NCI-H187 treated with DMSO at 0.1 percent for 48 hours (cell line): ENCODE measurements around the gene GATD1.

Experiments
- DNase-seq: peaks from one replicate; lab custom pipeline; 2025; lab: John Stamatoyannopoulos, UW

GATD1 gene

DNA sequence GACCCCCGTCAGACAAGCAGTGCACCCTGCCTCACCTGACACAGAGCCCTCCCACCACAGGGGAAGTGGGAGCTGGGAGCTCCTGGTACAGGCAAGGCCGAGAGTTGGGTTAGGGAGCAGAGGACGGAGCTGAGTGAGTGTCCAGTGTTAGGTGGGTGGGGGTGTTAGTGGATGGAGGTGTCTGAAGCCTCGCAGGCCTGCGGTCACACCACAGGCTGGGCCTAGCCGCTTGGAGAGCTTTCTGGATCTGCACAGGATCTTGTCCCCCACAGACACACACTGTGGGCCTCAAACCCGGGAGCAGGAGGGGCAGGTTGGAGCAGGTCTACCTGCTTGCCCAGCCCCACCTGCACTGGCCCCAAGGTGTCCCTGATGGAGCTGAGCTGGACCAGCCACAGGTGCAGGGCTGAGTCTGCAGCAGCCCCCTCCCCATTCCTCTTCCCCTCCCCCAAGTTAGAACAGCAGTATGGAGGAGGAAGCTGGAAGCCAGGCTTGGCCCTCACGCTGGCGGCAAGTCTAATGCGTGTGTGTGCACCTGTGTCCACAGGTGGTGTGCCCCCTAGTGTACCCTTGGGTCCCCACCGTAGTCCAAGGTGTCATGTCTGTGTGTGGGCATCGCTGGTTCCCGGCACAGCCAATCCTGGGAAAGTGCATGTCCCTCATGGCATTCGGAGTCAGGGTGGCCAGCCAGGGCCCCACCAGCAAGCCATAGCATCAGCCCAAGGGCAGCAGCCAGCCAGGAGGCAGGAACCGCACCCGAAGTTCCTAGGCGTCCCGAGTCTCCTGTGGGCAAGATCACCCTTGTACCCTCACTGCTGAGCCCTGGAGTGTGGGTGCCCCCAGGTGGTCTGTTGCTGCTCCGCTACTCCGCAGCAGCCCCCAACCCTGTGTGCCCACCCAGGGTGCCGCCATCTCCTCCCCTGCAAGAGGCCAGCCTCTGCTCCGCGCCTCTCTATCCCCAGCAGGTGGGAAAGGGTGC is 2.0 kb upstream of the GATD1 start:
- DNase-seq, result no peak

DNA sequence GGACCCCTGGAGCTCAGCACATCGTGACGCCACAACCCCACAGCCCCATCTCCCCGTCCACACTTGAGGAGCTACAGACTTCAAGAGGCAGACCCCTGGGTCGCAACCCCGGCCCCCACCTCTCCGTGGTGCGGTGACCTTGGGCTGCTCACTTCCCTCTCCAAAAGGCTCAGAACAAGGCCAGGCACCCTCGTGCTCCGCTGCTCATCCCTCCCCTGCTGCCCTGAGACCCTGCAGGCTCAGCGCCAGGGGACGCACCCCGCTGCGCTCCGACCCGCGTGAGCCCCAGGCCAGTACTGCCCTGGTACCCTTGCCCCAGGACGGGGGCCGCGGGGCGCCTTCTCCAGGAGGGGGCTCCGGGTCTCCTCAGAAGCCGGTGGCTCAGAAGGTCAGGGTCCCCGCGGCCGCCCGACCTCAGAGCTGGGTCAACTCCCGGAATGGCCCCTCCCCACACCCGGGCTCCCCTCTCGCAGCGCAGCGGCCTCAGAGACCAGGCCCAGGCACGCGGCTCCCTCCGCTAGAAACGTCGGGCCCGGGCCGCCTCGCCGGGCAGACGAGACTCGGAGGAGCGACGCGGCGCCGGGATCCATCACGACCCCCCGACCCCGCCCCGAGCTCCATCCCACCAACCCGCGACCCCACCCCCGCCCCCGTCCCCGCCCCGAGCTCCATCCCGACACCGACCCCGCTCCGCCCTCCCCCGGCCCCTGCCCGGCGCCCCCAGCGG is 563 bp downstream of the GATD1 start:
- DNase-seq, result no peak

DNA sequence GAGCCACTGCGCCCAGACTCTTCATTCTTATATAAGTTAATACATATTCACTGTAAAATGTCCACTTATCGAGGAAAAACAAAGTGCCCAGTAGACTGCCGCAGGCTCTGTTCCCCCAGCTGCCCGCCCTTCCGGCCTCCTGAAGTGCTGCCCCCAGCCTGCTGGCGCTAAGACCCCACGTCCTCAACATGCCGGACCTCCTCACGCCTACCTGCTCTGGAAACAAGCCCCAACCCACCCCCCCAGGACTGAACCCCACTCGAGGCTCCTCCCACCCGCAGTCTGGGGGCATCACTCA is 1.1 kb downstream of the GATD1 start:
- DNase-seq, result no peak

DNA sequence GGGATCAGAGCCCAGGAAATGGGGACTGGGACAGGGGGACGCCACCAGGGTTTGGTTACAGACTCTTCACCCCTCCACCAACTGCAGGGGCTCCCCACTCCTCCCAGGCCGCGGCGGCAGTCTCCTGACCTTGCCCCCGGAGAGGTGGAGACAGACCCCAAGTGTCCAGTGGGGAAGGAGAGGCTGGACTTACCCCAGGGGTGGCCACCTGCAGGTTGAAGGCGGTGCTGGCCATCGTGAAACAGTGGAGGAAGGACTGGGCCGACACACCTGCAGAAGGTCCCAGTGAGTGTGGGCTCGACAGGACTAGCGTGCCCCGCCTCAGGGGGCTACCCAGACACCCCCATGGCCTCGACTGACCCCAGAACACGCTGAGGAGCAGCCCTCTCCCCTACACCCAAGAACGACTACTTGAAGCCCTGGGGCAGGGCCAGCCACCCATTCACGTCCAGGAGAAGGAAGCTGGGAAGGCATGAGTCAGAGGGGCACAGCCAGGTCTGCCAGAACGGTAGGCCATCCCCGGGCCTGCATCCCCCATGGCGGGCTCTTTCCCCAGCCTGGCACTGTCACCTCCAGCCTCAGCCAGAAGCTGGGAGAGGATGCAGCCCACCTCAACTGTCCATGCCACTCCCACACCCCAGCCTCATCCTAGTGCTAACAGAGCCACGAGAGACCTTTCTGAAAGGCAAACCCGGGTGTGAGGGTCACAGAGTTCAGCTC is 2.3 kb downstream of the GATD1 start:
- no peak for DNase-seq

DNA sequence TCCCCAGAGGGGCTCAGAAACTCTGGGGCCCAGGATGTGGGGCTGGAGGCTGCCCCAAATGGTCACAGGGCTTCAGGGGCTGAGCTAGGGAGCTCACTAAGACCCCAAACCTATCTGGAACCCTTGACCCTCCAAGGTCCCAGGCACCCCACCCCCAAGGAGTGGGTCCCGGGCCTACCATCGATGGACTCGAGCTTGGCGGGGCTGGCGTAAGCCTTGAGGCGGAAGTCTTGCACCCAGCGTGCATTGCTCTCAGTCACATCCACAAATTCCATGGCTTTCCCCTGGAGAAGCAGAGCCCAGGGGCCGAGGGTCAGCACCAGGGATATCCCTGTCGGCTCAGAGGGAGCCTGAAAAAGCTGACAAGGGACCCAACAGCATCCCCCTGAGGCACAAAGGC is 3.5 kb downstream of the GATD1 start:
- DNase-seq, result no peak

DNA sequence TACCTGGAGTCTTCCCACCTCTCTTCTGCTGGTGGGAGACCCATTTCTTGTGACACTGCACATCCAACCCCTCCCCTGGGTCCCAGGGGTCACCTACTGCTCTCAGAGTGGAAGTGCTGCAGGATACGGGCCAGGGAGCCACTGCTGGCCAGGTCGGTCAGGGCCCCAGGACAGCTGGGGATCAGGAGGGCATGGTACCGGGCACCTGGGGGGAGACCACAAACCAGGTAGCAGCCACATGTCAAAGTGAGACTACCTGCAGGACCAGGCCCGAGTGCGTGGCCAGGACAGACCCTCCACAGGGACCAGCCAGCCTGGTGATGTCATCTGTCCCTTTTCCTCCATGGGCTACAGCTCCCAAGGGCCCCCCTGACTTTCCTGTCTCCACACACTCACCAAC is 3.9 kb downstream of the GATD1 start:
- DNase-seq, result no peak

DNA sequence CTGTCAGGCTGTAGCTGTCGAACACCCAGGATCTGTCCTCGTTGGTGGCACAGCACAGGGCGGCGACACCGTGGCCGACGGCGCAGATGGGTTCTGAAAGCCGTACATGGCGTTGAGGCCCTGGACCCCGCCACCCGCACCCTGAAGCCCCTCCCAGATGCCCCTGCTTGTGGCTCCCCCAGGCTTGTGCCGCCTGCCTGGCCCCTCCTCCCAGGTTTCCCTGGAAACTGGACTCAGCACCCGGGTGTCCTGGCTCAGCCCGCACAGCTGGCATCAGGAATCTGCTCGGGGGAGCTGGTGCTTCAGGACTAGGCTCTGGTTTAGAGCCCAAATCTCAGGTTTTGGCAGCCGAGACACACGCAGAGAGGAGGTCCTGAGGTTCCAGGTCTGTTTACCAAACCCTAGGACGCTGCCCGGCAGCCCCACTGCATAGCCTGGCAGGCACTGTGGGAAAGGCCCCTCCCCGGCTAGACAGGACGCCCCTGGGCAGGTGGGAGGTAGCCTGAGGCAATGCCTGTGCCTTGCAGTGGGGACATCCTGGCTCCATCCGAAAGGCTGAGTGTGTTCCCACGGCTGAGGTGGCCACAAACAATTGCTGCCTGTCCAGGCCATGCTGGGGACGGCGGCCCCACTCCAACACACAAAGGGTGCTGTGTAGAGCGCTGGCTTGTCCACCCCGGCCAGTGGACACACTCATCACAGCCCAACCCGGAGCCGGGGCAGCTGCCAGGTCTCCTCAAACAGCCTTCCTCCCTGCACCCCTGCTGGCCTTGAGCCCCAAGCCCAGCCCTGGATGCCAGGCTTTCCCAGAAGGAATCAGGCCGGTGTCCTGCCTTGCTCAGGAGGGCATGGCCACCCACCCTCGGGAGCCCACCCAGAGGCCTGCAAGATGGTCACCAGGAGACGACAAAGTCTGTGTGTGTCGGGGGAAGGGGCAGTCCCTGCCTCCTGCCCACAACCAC is 4.6 kb downstream of the GATD1 start:
- no peak for DNase-seq

DNA sequence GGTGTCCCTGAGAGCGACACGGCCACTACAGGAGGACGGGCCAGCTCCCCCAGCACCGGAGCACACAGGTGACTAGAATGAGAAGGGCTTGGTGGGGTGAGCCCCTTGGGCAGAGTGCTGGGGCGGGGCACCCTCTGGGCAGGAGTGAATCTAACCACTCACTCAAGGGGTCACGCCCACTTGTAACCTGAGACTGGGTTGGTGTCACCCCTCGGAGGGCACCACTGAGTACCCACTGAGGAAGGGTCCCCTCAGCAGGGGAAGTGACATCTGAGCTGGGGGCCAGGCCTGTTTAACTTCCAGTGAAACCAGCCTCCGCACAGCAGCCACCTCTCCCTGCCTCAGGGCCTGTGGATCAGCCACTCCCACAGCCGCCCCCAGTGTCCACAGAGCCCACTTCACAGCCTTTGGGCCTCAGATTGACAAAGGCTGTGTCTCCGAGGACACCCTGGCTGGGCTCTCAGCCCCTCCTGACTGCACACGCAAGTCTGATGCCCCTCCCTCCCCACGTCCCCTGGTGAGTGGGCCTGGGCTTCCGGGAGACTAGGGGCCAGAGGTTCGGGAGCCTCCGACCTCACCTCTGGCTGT is 5.6 kb downstream of the GATD1 start:
- DNase-seq, result no peak

DNA sequence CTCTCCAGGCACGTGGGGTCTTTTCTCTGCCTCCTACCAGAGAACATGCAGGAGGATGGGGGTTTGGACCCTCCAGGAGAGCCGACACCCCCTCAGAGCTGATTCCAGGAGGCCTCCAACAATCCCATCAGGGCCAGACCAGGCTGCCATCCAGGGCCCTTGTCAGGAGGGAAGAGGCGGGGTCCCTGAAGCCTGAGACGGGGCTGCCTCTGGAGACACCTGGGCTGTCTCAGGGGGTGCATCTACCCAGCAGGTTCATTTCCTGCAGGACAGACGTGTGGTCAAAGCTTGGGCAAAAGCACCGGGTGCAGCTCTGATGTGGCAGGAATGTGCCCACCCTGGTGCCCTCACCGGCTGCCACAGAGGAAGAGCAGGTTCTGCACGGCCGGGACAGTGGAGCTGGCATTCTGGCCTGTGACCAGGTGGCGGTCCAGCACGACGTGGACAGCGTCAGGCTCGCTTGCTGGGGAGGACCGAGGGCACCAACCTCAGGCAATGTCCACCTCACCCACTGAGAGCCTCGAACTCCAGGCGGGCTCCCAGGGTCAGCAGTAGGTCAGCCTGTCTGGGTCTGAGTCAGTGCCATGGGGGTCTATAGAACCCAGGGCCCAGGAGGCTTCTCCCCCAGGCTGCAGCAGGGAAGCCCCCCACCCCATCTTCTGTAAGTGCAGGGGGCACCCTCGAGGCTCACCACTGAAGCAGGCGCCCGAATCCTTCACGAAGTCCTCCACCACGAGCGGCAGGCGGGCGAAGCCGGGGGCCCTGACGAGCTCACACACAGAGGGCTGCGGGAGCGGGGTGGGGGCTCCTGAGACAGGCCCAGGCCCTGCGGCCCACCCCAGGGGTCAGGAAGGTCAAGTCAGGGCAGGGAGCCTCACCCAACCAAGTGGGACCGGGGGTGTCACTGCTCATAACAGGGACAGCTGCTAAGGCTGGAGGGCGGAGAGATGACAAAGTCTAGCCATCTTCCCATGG is 6.4 kb downstream of the GATD1 start:
- no peak for DNase-seq

DNA sequence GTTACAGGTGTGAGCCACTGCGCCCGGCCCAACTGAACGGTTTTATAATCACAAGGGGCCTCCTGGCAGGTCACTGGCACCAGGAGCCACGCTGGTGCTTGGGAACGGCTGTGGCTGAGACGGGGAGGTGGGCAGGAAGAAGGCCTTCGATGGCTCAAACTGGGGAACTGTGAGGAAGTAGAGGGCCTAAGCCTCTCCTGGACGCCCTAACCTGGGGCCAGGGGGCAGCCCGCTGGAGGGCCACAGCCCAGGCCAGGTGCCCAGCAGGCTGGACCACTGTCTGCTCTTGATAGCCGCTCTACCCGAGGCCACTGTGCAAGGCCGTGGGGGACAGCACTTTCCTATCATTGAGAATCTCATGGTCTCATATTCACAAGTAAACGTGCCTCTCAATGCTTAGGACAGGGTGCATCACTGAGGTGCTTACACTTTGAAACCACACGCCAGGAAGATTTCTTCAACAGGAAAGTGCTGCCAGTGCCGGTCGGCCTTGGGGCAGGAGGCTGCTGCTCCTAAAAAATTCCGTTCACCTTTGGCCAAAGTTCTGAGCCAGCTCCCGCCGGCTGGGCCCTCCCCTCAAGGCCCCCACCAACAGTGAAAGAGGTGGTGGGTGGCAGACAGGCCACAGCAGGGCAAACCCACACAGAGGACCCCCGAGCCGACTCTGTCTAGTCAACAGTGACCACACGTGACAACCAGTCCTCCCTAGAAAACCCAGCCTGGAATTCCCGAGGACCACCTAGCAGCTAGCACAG is 7.2 kb downstream of the GATD1 start:
- DNase-seq, result no peak

DNA sequence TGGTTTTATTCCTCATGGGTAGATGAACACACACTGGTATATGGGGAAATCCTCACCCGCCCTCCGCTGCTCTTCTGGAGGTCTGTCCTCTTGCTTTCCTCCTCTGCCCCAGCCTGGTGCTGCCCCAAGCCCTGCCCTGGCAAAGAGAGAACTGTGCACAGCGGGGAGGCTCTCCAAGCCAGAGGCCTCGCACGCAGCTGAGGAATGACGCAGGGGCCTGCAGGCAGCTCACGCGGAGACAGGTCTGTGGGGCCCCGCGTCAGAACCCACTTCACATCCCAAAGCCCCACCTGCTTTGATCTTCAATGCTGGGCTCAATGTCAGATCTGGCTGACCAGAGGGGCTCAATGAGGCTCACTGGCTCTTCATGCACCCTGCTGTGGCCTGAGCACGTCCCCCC is 10.0 kb downstream of the GATD1 start:
- DNase-seq, result no peak

DNA sequence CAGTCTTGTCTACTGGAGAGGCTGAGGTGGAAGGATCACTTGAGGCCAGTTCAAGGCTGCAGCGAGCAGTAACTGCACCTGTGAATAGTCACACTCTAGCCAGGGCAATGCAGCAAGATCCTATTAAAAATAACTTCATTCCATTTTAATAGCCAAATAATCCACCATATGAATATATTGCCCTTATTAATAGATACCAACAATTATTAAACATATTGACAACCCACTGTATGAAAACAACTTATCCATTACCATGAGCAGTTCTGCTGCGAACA is 10.4 kb downstream of the GATD1 start:
- DNase-seq, result no peak

DNA sequence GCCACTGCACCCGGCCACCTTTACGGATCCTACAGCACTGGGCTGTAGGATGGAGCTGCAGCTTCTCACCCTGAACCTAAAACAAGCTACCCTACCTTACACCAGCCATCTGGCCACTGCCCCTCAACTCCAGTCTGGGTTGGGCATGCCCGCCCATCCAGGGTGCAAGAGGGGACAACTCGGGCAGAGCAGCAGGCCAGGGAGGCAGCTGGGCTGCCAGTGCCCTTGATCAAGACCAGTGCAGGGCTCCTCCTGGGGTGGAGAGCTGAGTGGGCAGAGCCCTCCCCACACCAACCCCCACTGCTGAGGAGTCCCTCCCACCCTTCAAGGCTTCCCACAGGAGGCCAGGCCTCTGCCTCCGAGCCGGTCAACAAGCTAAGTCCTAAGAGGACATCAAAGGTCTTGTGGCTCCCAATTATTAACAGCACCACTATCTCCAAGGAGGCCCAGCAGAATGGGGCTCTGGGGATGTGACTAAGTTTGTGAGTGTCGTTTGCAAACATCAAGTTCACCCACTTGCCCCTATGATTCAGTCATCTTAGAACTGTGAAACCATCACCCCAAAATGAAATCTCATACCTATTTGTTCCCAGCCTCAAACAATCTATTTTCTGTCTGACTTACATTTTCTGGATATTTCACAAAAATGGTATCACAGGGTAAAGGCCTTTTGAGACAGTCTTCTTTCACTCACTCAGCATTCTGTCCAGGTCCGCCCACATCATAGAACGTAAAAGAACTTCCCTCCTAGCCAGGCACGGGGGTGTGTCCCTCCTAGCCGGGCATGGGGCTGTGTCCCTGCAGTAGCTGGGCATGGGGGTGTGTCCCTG is 11.0 kb downstream of the GATD1 start:
- DNase-seq, result no peak

DNA sequence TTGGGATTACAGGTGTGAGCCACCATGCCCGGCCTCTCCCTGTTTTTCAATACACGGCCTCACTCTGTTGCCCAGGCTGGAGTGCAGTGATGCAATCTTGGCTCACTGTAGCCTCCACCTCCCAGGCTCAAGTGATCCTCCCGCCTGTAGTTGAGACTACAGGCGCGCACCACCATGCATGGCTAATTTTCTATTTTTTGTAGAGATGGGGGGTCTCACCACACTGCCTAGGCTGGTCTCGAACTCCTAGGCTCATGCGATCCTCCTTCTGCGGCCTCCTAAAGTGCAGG is 11.5 kb downstream of the GATD1 start:
- DNase-seq, result no peak

DNA sequence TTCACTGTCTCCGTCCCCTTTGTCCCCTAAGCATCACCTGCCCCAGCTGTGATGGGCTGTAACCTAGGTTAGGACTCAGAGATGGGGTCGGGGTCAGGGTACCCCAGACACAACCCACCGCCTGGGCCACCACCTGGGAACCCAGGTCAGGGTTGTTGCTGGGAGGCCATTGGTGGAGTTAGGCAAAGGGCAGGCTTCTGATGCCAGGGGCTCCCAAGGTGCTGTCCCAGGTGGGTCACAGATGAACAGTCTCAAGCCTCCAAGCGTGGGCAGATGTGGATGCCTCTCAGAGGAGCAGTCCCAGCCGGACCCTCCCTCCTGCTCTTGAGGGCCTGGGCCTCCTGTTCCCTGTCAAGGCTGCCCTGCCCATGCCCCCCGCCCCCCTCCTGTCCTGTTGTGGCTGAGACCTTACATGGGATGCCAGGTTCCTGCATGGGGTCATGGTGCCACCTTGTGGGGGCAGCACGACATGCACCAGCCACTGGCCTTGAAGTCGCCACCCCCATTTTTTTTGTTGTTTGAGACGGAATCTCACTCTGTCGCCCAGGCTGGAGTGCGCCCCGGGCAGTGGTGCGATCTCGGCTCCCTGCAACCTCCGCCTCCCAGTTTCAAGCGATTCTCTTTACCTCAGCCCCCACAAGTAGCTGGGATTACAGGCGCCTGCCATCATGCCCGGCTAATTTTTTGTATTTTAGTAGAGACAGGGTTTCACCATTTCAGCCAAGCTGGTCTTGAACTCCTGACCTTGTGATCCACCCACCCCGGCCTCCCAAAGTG is 12.1 kb downstream of the GATD1 start:
- no peak for DNase-seq

DNA sequence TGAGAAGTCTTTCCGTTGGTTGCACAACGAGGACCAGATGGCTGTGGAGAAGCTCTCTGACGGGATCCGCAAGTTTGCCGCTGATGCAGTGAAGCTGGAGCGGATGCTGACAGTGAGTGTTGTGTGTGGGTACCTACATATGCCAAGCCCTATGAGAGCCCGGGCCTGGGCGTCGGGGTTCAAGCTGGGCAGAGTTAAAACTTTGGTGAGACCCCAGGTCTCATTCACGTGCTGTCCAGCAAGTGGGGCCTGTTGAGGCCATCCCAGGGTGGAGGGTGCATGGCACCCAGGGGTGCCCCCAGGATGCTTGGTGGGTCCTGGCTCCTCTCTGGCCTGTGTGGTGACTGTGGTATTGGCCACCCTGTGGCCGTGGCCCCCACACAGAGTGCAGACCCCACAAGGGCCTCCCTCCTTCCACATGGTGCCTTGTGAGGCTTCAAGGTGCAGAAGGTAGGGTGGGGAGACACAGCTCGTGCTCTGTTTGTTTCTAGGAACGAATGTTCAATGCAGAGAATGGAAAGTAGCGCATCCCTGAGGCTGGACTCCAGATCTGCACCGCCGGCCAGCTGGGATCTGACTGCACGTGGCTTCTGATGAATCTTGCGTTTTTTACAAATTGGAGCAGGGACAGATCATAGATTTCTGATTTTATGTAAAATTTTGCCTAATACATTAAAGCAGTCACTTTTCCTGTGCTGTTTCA is 12.8 kb downstream of the GATD1 start:
- DNase-seq, result no peak

DNA sequence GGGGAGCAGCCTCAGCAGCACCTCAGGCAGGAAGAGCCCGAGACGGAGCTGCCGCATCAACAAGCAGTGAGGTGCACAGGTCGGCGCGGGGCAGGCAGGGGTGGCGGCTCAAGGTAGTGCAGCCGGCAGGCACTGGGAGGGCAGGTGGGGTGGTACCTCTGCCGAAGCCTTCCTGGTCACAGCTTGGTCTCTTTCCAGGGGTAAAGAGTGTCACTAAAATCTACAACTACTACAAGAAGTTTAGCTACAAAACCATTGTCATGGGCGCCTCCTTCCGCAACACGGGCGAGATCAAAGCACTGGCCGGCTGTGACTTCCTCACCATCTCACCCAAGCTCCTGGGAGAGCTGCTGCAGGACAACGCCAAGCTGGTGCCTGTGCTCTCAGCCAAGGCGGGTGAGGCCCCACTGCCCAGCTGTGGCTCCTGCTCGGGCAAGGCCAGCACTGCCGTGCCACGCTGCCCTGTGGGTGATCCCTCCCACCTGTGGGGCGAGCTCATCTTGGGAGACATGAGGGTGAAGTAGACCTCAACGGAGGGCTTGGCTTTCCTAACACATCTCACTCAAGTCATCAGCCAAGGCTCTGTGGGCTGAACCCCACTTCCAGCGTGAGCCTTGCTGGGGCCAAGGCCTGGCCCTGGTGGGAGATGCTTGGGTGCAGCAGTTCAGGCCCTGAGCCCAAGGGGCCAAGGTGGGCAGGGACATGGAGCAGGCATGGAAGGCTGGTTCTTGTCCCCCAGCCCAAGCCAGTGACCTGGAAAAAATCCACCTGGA is 13.6 kb downstream of the GATD1 start:
- no peak for DNase-seq
